ENCODE measurements around the gene MCTP2.

GRCh38 chr15:94266789-94267188, 35.4 kb downstream of the MCTP2 start:
- TF ChIP-seq SIN3A (IDR thresholded peaks at IDR 0.05; ENCODE audit: borderline replicate concordance, insufficient read depth, low read length), result no peak
- TF ChIP-seq TAF1 (IDR thresholded peaks at IDR 0.05; ENCODE audit: borderline replicate concordance, insufficient read depth, low read length), result no peak
